GM23338 (cell line): ENCODE results near the gene ADGRB2. TPM values are rescaled to one million over a fixed set of nuclear protein-coding genes. Genes with fewer than 3 reads are reported as not detected.

Experiments used
- ATAC-seq: fragments of 200-7000 bp; cut with Tn5 transposase; 3 replicates; pipeline ENCODE4 v1.9.1; 2020
- DNase-seq: peaks from one replicate; pipeline ENCODE4 v3.0.0-alpha.2; 2015; ENCODE audit warnings: low spot score
- H2AFZ ChIP-seq: fragments of 200-600 bp; sonication (generic); 2 replicates; pipeline ENCODE4 v1.8.0; 2016; ENCODE audit warnings: antibody characterized with exemption, mild to moderate bottlenecking, moderate library complexity
- H3F3A ChIP-seq: fragments of 200-600 bp; sonication (generic); replicated peaks from 2 replicates; pipeline ENCODE4 v1.8.0; 2017; ENCODE audit warnings: antibody characterized with exemption, mixed run types, low read depth
- H3K27ac ChIP-seq: fragments of 200-600 bp; sonication (generic); 2 replicates; pipeline ENCODE4 v1.6.1; 2016; ENCODE audit warnings: low read depth
- H3K27me3 ChIP-seq: fragments of 200-600 bp; sonication (generic); 2 replicates; pipeline ENCODE4 v1.8.0; 2016; ENCODE audit warnings: mild to moderate bottlenecking, mixed run types, moderate library complexity; ENCODE audit not compliant: insufficient read depth
- H3K36me3 ChIP-seq: fragments of 200-600 bp; sonication (generic); 2 replicates; pipeline ENCODE4 v1.8.0; 2016; ENCODE audit warnings: mild to moderate bottlenecking; ENCODE audit not compliant: insufficient read depth
- H3K4me1 ChIP-seq: fragments of 200-600 bp; sonication (generic); 2 replicates; pipeline ENCODE4 v1.8.0; 2016; ENCODE audit warnings: mild to moderate bottlenecking, moderate library complexity; ENCODE audit not compliant: insufficient read depth
- H3K4me2 ChIP-seq: fragments of 200-600 bp; sonication (generic); 2 replicates; pipeline ENCODE4 v1.7.1; 2017; ENCODE audit warnings: mixed run types
- H3K4me3 ChIP-seq: fragments of 200-600 bp; sonication (generic); 2 replicates; pipeline ENCODE4 v1.6.1; 2016; ENCODE audit warnings: mixed run types
- H3K79me2 ChIP-seq: fragments of 200-600 bp; sonication (generic); replicated peaks from 2 replicates; pipeline ENCODE4 v1.8.0; 2017; ENCODE audit warnings: mild to moderate bottlenecking; ENCODE audit not compliant: insufficient read depth
- H3K9me2 ChIP-seq: fragments of 200-600 bp; sonication (generic); 2 replicates; pipeline ENCODE4 v1.8.0; 2017; ENCODE audit not compliant: insufficient read depth
- H4K20me1 ChIP-seq: fragments of 200-600 bp; sonication (generic); replicated peaks from 2 replicates; pipeline ENCODE4 v1.8.0; 2017; ENCODE audit warnings: mild to moderate bottlenecking; ENCODE audit not compliant: insufficient read depth
- H3K27ac Mint-ChIP-seq: 2 replicates; pipeline ENCODE4 v1.8.0; 2020; ENCODE audit warnings: inconsistent platforms, mild to moderate bottlenecking, moderate library complexity, mixed read lengths
- H3K27me3 Mint-ChIP-seq: 3 replicates; pipeline ENCODE4 v1.8.0; 2022; ENCODE audit warnings: low read depth, mild to moderate bottlenecking, moderate library complexity, mixed read lengths, inconsistent platforms; ENCODE audit not compliant: insufficient read depth, poor library complexity
- H3K36me3 Mint-ChIP-seq: 3 replicates; pipeline ENCODE4 v1.8.0; 2021; ENCODE audit warnings: low read depth, mild to moderate bottlenecking, inconsistent platforms, moderate library complexity, mixed read lengths
- H3K4me1 Mint-ChIP-seq: 3 replicates; pipeline ENCODE4 v1.8.0; 2020; ENCODE audit warnings: mild to moderate bottlenecking, inconsistent platforms, mixed read lengths
- H3K4me3 Mint-ChIP-seq: 3 replicates; pipeline ENCODE4 v1.8.0; 2021; ENCODE audit warnings: moderate library complexity, mild to moderate bottlenecking, inconsistent platforms, mixed read lengths
- H3K9me3 Mint-ChIP-seq: 3 replicates; pipeline ENCODE4 v1.8.0; 2020; ENCODE audit warnings: moderate library complexity, mild to moderate bottlenecking, inconsistent platforms, mixed read lengths
- CREB1 ChIP-seq: fragments of 250-450 bp; sonication (Bioruptor Pico); IDR thresholded peaks from 2 replicates; pipeline ENCODE4 v1.5.0; 2020; ENCODE audit warnings: low read depth, mild to moderate bottlenecking, moderate library complexity
- EZH2 ChIP-seq: fragments of 200-600 bp; sonication (generic); IDR thresholded peaks from one replicate; pipeline ENCODE4 v1.8.0; 2017; ENCODE audit warnings: antibody characterized with exemption, mild to moderate bottlenecking, low read depth; ENCODE audit not compliant: unreplicated experiment
- EZH2phosphoT487 ChIP-seq: fragments of 200-600 bp; sonication (generic); IDR thresholded peaks from one replicate; pipeline ENCODE4 v1.8.1; 2018; ENCODE audit warnings: antibody characterized with exemption; ENCODE audit not compliant: unreplicated experiment
- JUNB ChIP-seq: IDR thresholded peaks from one replicate; pipeline ENCODE4 v1.6.1; 2016; ENCODE audit warnings: antibody characterized with exemption; ENCODE audit not compliant: unreplicated experiment
- NANOG ChIP-seq: IDR thresholded peaks from 2 replicates; pipeline ENCODE4 v1.6.1; 2016; ENCODE audit warnings: antibody characterized with exemption, borderline replicate concordance
- POLR2AphosphoS5 ChIP-seq: IDR thresholded peaks from 2 replicates; pipeline ENCODE4 v1.6.1; 2016; ENCODE audit warnings: antibody characterized with exemption, low read depth
- REST ChIP-seq: IDR thresholded peaks from one replicate; pipeline ENCODE4 v1.6.1; 2018; ENCODE audit warnings: antibody characterized with exemption; ENCODE audit not compliant: unreplicated experiment
- STAT1 ChIP-seq: IDR thresholded peaks from one replicate; pipeline ENCODE4 v1.6.1; 2016; ENCODE audit warnings: antibody characterized with exemption; ENCODE audit not compliant: unreplicated experiment
- ZNF114 ChIP-seq: fragments of 250-450 bp; sonication (Bioruptor Pico); IDR thresholded peaks from 2 replicates; pipeline ENCODE4 v1.5.0; 2020; ENCODE audit warnings: mild to moderate bottlenecking, moderate library complexity
- ZNF331 ChIP-seq: fragments of 250-450 bp; sonication (Bioruptor Pico); IDR thresholded peaks from 2 replicates; pipeline ENCODE4 v1.5.0; 2020; ENCODE audit warnings: low read depth, mild to moderate bottlenecking, moderate library complexity
- polyA plus RNA-seq: library from polyadenylated mRNA; unstranded; fragments of >200 nt; fragmentation: Nextera tagmentation; extraction: Ambion mirVana; gene quantifications from 2 replicates; pipeline ENCODE4 v1.2.1, GENCODE V29; 2016
- total RNA-seq: library from RNA; depleted of rRNA; stranded (reverse); fragments of >200 nt; shearing (Covaris generic); gene quantifications from 2 replicates; pipeline ENCODE4 v1.2.3, GENCODE V29; 2014
- TF ChIP-seq, protein P1 (sequence below), 2 experiments: fragments of 200-600 bp in 1 of 2; sonication (generic) in 1 of 2; conservative IDR thresholded peaks; 2 replicates each; pipeline versions ENCODE4 v1.5.1 to v1.6.1; 2016 to 2017; ENCODE audit warnings: antibody characterized with exemption in 2 of 2, low read depth in 2 of 2, mild to moderate bottlenecking in 2 of 2, moderate library complexity in 1 of 2

The ADGRB2 gene
- total and polyA plus RNA-seq, 2 experiments from 2014 or later = 8.0 to 27.8 TPM

DNA sequence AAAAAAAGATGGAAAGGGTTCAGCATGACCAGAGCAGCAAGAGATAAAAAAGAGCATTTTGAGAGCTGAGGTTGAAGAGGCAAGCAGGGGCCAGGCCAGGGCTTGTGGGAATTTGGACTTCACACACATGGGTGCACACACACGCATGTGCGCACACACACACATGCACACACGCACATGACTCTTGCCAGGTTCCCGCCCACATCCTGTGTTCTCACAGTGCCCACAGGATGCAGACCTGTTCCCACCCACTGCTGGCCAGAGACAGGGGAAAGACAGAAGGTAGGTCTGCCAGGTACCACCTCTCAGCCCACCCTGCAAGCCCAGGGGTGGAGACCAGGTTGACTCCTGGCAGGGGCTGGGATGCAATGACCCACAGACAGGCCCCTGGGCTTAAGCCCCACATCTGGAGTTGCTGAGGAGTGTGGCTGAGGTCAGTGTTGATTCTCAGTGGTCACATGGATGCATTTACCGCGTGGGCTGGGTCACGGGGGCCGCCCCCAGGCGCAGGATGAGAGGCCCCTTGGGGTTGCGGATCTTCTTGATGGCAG, 64.7 kb downstream of the ADGRB2 start (continued):
- TF ChIP-seq, protein P1, sequence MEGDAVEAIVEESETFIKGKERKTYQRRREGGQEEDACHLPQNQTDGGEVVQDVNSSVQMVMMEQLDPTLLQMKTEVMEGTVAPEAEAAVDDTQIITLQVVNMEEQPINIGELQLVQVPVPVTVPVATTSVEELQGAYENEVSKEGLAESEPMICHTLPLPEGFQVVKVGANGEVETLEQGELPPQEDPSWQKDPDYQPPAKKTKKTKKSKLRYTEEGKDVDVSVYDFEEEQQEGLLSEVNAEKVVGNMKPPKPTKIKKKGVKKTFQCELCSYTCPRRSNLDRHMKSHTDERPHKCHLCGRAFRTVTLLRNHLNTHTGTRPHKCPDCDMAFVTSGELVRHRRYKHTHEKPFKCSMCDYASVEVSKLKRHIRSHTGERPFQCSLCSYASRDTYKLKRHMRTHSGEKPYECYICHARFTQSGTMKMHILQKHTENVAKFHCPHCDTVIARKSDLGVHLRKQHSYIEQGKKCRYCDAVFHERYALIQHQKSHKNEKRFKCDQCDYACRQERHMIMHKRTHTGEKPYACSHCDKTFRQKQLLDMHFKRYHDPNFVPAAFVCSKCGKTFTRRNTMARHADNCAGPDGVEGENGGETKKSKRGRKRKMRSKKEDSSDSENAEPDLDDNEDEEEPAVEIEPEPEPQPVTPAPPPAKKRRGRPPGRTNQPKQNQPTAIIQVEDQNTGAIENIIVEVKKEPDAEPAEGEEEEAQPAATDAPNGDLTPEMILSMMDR (conservative IDR thresholded peaks at IDR 0.05; ENCODE audit: low read depth in 2 of 2) = no peak
- TF ChIP-seq ZNF114 (CRISPR knock-in tag) = no peak

DNA sequence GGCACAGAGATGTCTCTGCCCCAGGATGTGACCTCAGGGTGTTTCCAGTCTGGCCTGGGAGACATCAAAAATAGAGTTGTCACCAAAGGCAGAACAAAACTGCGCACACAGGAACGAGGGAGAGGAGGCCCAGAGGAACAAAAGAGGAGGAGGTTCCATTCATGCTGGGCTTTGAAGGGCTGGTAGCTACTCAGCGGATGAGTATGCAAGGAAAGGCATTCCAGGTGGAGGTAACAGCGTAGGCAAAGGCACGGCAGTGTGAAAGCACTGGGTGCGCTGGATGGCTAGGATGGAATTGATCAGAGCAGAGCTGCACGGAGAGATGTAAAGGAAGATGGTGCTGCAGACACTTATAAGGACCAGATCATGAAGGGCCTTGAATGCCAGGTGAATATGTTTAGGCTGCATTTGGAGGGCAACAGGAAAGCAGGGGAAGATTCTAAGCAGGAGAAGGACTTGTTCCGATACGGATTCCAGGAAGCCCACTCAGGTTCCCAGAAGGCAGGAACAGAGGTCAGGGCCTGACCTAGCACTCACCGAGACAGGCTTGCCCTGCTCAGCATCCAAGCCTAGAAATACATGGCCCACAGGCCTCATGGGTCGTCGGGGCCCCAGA, 66.7 kb downstream of the ADGRB2 start:
- H3K27me3 ChIP-seq = no peaks in the 10 kb centered on the region
- Mint-ChIP-seq H3K27ac (no peak overlapping the region), H3K36me3 (peaks cover 3% of the 10 kb centered on the region; the same call in 1 of the 3 replicates), H3K9me3 (no peaks in the 10 kb centered on the region), H3K27me3 (peaks cover 14% of the 10 kb centered on the region), H3K4me3 (no peak overlapping the region; the same call in 2 of the 3 replicates), H3K4me1 (peaks cover 18% of the 10 kb centered on the region)
- H3K36me3 ChIP-seq = no peaks in the 10 kb centered on the region
- no peaks in the 10 kb centered on the region for H3K9me2 ChIP-seq
- no peaks in the 10 kb centered on the region; the same call in 1 of the 2 replicates for H3K4me1 ChIP-seq
- DNase-seq (no peak), ATAC-seq (no peak)
- H3F3A ChIP-seq = no peaks in the 10 kb centered on the region
- H3K4me2 ChIP-seq = no peak overlapping the region
- no peak overlapping the region for H3K27ac ChIP-seq
- no peaks in the 10 kb centered on the region for H4K20me1 ChIP-seq
- no peak overlapping the region for H3K4me3 ChIP-seq
- no peaks in the 10 kb centered on the region for H3K79me2 ChIP-seq
- H2AFZ ChIP-seq = no peak overlapping the region
- TF ChIP-seq CREB1 (CRISPR knock-in tag) (no peak), EZH2 (no peak), STAT1 (no peak), JUNB (no peak), ZNF331 (no peak), ZNF114 (CRISPR knock-in tag) (no peak), POLR2AphosphoS5 (no peak), REST (no peak), EZH2phosphoT487 (no peak), NANOG (no peak)
- TF ChIP-seq, protein P1 (conservative IDR thresholded peaks at IDR 0.05; ENCODE audit: low read depth in 2 of 2) = no peak
